IMR-90 (cell line): ENCODE measurements around the gene SMIM21. TPM values are rescaled to one million over a fixed set of nuclear protein-coding genes. Genes with fewer than 3 reads are reported as not detected.

Experiments
- ATAC-seq: fragments of 200-7000 bp; cut with Tn5 transposase; 2 replicates; pipeline ENCODE4 v1.9.1; 2020; ENCODE audit warnings: low read depth, mild to moderate bottlenecking, moderate library complexity
- BruUV-seq: library from RNA; stranded (reverse); fragments of 400-500 nt; replicated peaks from 2 replicates; lab custom pipeline; 2021; lab: Mats Ljungman, UMichigan
- CTCF ChIA-PET: fragments of 300-600 bp; formaldehyde crosslinking; extraction: SDS; loops from one replicate; lab custom pipeline; 2021; ENCODE audit warnings: antibody characterized with exemption; lab: Yijun Ruan, JAX
- POLR2A ChIA-PET: fragments of 300-600 bp; sonication (Branson Sonifier 250); formaldehyde crosslinking; loops from one replicate; lab custom pipeline; 2022; ENCODE audit warnings: antibody characterized with exemption; ENCODE audit not compliant: unreplicated experiment; lab: Charles Lee
- DNase-seq: peaks from one replicate; pipeline ENCODE4 v3.0.0; 2013
- H2AFZ ChIP-seq: replicated peaks from 2 replicates; pipeline ENCODE3; 2013; ENCODE audit warnings: low read length, mild to moderate bottlenecking; ENCODE audit not compliant: poor library complexity
- H2AK5ac ChIP-seq: 2 replicates; pipeline ENCODE4 v1.6.1; 2013; ENCODE audit warnings: low read depth, low read length, inconsistent platforms
- H2AK9ac ChIP-seq: replicated peaks from 2 replicates; pipeline ENCODE3; 2013; ENCODE audit warnings: mild to moderate bottlenecking, low read depth, low read length, moderate library complexity; ENCODE audit not compliant: poor library complexity
- H2BK120ac ChIP-seq: 2 replicates; pipeline ENCODE4 v1.6.1; 2013; ENCODE audit warnings: low read depth, low read length, inconsistent platforms
- H2BK15ac ChIP-seq: 3 replicates; pipeline ENCODE4 v1.6.1; 2013; ENCODE audit warnings: low read depth, low read length, inconsistent platforms
- H2BK20ac ChIP-seq: 2 replicates; pipeline ENCODE4 v1.6.1; 2013; ENCODE audit warnings: low read depth, mild to moderate bottlenecking, inconsistent platforms, low read length, moderate library complexity
- H2BK5ac ChIP-seq: 2 replicates; pipeline ENCODE4 v1.6.1; 2013; ENCODE audit warnings: mild to moderate bottlenecking, low read depth, low read length, inconsistent platforms; ENCODE audit not compliant: poor library complexity, severe bottlenecking
- H3K14ac ChIP-seq: replicated peaks from 2 replicates; pipeline ENCODE4 v1.6.1; 2013; ENCODE audit warnings: low read depth, low read length, inconsistent platforms
- H3K18ac ChIP-seq: 2 replicates; pipeline ENCODE4 v1.6.1; 2013; ENCODE audit warnings: low read depth, low read length, control low read depth
- H3K23ac ChIP-seq: 2 replicates; pipeline ENCODE4 v1.6.1; 2013; ENCODE audit warnings: low read depth, low read length, inconsistent platforms
- H3K27ac ChIP-seq: 2 replicates; pipeline ENCODE4 v1.5.1; 2013; ENCODE audit warnings: mild to moderate bottlenecking, control low read depth, low read length; ENCODE audit not compliant: insufficient read depth
- H3K27me3 ChIP-seq: 2 replicates; pipeline ENCODE4 v1.6.1; 2013; ENCODE audit warnings: low read length; ENCODE audit not compliant: control insufficient read depth, insufficient read depth
- H3K36me3 ChIP-seq: 2 replicates; pipeline ENCODE4 v1.6.1; 2013; ENCODE audit warnings: low read length, mixed read lengths; ENCODE audit not compliant: control insufficient read depth, insufficient read depth
- H3K4ac ChIP-seq: 2 replicates; pipeline ENCODE4 v1.6.1; 2013; ENCODE audit warnings: low read depth, low read length, inconsistent platforms
- H3K4me1 ChIP-seq: 2 replicates; pipeline ENCODE4 v1.6.1; 2013; ENCODE audit warnings: low read length, mixed read lengths; ENCODE audit not compliant: control insufficient read depth, insufficient read depth
- H3K4me2 ChIP-seq: 2 replicates; pipeline ENCODE4 v1.6.1; 2013; ENCODE audit warnings: low read depth, mild to moderate bottlenecking, control low read depth, low read length, moderate library complexity
- H3K4me3 ChIP-seq: 2 replicates; pipeline ENCODE4 v1.5.1; 2013; ENCODE audit warnings: low read depth, mild to moderate bottlenecking, control low read depth, low read length, moderate library complexity; ENCODE audit not compliant: insufficient read depth
- H3K56ac ChIP-seq: 2 replicates; pipeline ENCODE4 v1.6.1; 2013; ENCODE audit warnings: low read length, inconsistent platforms; ENCODE audit not compliant: insufficient read depth; ENCODE audit errors: extremely low read depth
- H3K79me1 ChIP-seq, 2 experiments: 2 replicates each; pipeline ENCODE4 v1.6.1; 2013; ENCODE audit warnings: low read length in 2 of 2, inconsistent platforms in 1 of 2, low read depth in 1 of 2
- H3K9ac ChIP-seq: 2 replicates; pipeline ENCODE4 v1.6.1; 2013; ENCODE audit warnings: low read depth, low read length, control low read depth
- H3K9me1 ChIP-seq: 2 replicates; pipeline ENCODE4 v1.6.1; 2013; ENCODE audit warnings: low read length, inconsistent platforms; ENCODE audit not compliant: insufficient read depth
- H3K9me3 ChIP-seq: 2 replicates; pipeline ENCODE4 v1.6.1; 2013; ENCODE audit warnings: low read length; ENCODE audit not compliant: control insufficient read depth, insufficient read depth
- H4K20me1 ChIP-seq: 2 replicates; pipeline ENCODE4 v1.6.1; 2013; ENCODE audit warnings: low read length, inconsistent platforms; ENCODE audit not compliant: insufficient read depth
- H4K5ac ChIP-seq: 2 replicates; pipeline ENCODE4 v1.6.1; 2013; ENCODE audit warnings: mild to moderate bottlenecking, low read depth, low read length, control low read depth
- H4K8ac ChIP-seq, 2 experiments: 2 replicates each; pipeline ENCODE4 v1.6.1; 2013; ENCODE audit warnings: low read depth in 2 of 2, low read length in 2 of 2, control low read depth in 1 of 2, inconsistent platforms in 1 of 2
- H4K91ac ChIP-seq: 2 replicates; pipeline ENCODE4 v1.6.1; 2013; ENCODE audit warnings: low read depth, low read length, inconsistent platforms; ENCODE audit not compliant: insufficient read depth
- BHLHE40 ChIP-seq: fragments of 150-350 bp; IDR thresholded peaks from 2 replicates; pipeline ENCODE4 v1.6.1; 2016; ENCODE audit warnings: mild to moderate bottlenecking, low read depth, low read length
- CEBPB ChIP-seq: IDR thresholded peaks from 2 replicates; pipeline ENCODE4 v1.6.1; 2012; ENCODE audit warnings: low read depth, low read length, improper control_type of control experiment
- CHD1 ChIP-seq: IDR thresholded peaks from 2 replicates; pipeline ENCODE4 v1.6.1; 2012; ENCODE audit warnings: low read depth, low read length, improper control_type of control experiment
- ELK1 ChIP-seq: fragments of 150-350 bp; IDR thresholded peaks from 2 replicates; pipeline ENCODE4 v1.6.1; 2016; ENCODE audit warnings: low read depth, mild to moderate bottlenecking, low read length, moderate library complexity, borderline replicate concordance
- FOS ChIP-seq: fragments of 150-350 bp; IDR thresholded peaks from 2 replicates; pipeline ENCODE4 v1.6.1; 2016; ENCODE audit warnings: low read depth, low read length
- MAFK ChIP-seq: IDR thresholded peaks from 2 replicates; pipeline ENCODE4 v1.6.1; 2012; ENCODE audit warnings: low read depth, low read length, improper control_type of control experiment
- MAZ ChIP-seq: IDR thresholded peaks from 2 replicates; pipeline ENCODE4 v1.6.1; 2012; ENCODE audit warnings: low read depth, mild to moderate bottlenecking, low read length, improper control_type of control experiment, moderate library complexity, borderline replicate concordance
- MXI1 ChIP-seq: IDR thresholded peaks from 2 replicates; pipeline ENCODE4 v1.6.1; 2012; ENCODE audit warnings: low read depth, mild to moderate bottlenecking, low read length, moderate library complexity, borderline replicate concordance
- NFE2L2 ChIP-seq: fragments of 150-350 bp; IDR thresholded peaks from 2 replicates; pipeline ENCODE4 v1.6.1; 2016; ENCODE audit warnings: low read depth, mild to moderate bottlenecking, low read length
- POLR2A ChIP-seq: IDR thresholded peaks from 2 replicates; pipeline ENCODE4 v1.6.1; 2012; ENCODE audit warnings: mild to moderate bottlenecking, low read depth, low read length
- RAD21 ChIP-seq: IDR thresholded peaks from 2 replicates; pipeline ENCODE4 v1.6.1; 2012; ENCODE audit warnings: low read length, improper control_type of control experiment
- RCOR1 ChIP-seq: IDR thresholded peaks from 2 replicates; pipeline ENCODE4 v1.6.1; 2012; ENCODE audit warnings: mild to moderate bottlenecking, low read length, improper control_type of control experiment; ENCODE audit not compliant: insufficient replicate concordance
- RFX5 ChIP-seq: IDR thresholded peaks from 2 replicates; pipeline ENCODE4 v1.8.0; 2012; ENCODE audit warnings: low read depth, mild to moderate bottlenecking, low read length, moderate library complexity
- WGBS, 2 experiments: methylation state at CpG; one replicate each; pipeline versions ENCODE4 v1.1.5 to v1.1.7; 2013; ENCODE audit warnings: missing lambda C conversion rate in 2 of 2; ENCODE audit not compliant: insufficient read length in 1 of 2; ENCODE audit errors: extremely low coverage in 2 of 2; 5-methylcytosine and 5-hydroxymethylcytosine counted together
- dilution Hi-C: fragments of 300-500 bp; cut with HindIII; formaldehyde crosslinking; loops from one replicate; pipeline ENCODE4 v1.14.3; 2018; ENCODE audit warnings: low sequenced_read_pairs; ENCODE audit not compliant: unreplicated experiment
- in situ Hi-C: fragments of 300-500 bp; cut with MboI; formaldehyde crosslinking; loops from 3 replicates; pipeline ENCODE4 v1.14.3; 2019; ENCODE audit warnings: low sequenced_read_pairs, inconsistent platforms, mixed read lengths
- intact Hi-C: fragments of 100-400 bp; cut with micrococcal nuclease; formaldehyde crosslinking; loops from 2 replicates; pipeline ENCODE4 v1.10.0; 2022
- polyA plus RNA-seq, 3 experiments: library from polyadenylated mRNA; depleted of rRNA; stranded (reverse); fragments of >200 nt; gene quantifications; 2 replicates each; pipeline ENCODE4 v1.2.3, GENCODE V29; 2012; ENCODE audit warnings: low replicate concordance in 1 of 3
- total RNA-seq: library from RNA; depleted of rRNA; stranded (reverse); fragments of >200 nt; gene quantifications from 2 replicates; pipeline ENCODE4 v1.2.3, GENCODE V29; 2012
- TF ChIP-seq, protein P1 (sequence below): conservative IDR thresholded peaks from 2 replicates; pipeline ENCODE4 v1.5.1; 2012; ENCODE audit warnings: mild to moderate bottlenecking, low read depth, low read length, improper control_type of control experiment
- TF ChIP-seq, protein P2 (sequence below): fragments of 150-350 bp; IDR thresholded peaks from 2 replicates; pipeline ENCODE4 v1.6.1; 2017; ENCODE audit warnings: mild to moderate bottlenecking, antibody characterized with exemption, low read length, low read depth

The SMIM21 gene
- total and polyA plus RNA-seq, 2 of the 4 experiments (the other 2 are of a cell fraction), result not detected

GRCh38 chr18:75391279-75392225, 36.0 kb downstream of the SMIM21 start:
- in situ Hi-C loops (no loop called here), intact Hi-C loops (no loop called here), dilution Hi-C loops (no loop called here)
- Histone ChIP-seq H2AK5ac (no peak overlapping the region), H3K4me1 (no peaks in the 10 kb centered on the region), H2BK5ac (no peak overlapping the region), H2BK20ac (no peak overlapping the region), H3K9me1 (no peaks in the 10 kb centered on the region), H2AK9ac (no peak overlapping the region), H3K18ac (no peak overlapping the region), H4K20me1 (no peaks in the 10 kb centered on the region), H3K23ac (no peak overlapping the region), H3K27ac (no peak overlapping the region), H2BK15ac (no peak overlapping the region), H3K4me2 (no peak overlapping the region), H4K5ac (no peak overlapping the region), H3K14ac (no peak overlapping the region), H3K56ac (no peak overlapping the region), H3K9me3 (no peaks in the 10 kb centered on the region), H2AFZ (no peak overlapping the region), H3K27me3 (peaks cover 28% of the 10 kb centered on the region), H3K4ac (no peak overlapping the region), H3K36me3 (no peaks in the 10 kb centered on the region), H3K9ac (no peak overlapping the region), H4K91ac (no peak overlapping the region), H3K4me3 (no peak overlapping the region), H3K79me1 (no peaks in the 10 kb centered on the region), H2BK120ac (no peak overlapping the region), H4K8ac (no peak overlapping the region)
- no TSS peak for BruUV-seq
- ATAC-seq (no peak), DNase-seq (no peak)
- WGBS, 2 experiments, result 71% methylated on average over 3 of the region's 21 CpGs; no CpG with 5 or more reads in 1 of the 2 experiments
- ChIA-PET POLR2A (no interaction called here), CTCF (no interaction called here)
- TF ChIP-seq BHLHE40 (no peak), MAFK (no peak), ELK1 (no peak), CHD1 (no peak), MXI1 (no peak), NFE2L2 (no peak), RAD21 (no peak), RFX5 (no peak), CEBPB (no peak), MAZ (no peak), RCOR1 (no peak), FOS (no peak), POLR2A (no peak)
- TF ChIP-seq, protein P1, sequence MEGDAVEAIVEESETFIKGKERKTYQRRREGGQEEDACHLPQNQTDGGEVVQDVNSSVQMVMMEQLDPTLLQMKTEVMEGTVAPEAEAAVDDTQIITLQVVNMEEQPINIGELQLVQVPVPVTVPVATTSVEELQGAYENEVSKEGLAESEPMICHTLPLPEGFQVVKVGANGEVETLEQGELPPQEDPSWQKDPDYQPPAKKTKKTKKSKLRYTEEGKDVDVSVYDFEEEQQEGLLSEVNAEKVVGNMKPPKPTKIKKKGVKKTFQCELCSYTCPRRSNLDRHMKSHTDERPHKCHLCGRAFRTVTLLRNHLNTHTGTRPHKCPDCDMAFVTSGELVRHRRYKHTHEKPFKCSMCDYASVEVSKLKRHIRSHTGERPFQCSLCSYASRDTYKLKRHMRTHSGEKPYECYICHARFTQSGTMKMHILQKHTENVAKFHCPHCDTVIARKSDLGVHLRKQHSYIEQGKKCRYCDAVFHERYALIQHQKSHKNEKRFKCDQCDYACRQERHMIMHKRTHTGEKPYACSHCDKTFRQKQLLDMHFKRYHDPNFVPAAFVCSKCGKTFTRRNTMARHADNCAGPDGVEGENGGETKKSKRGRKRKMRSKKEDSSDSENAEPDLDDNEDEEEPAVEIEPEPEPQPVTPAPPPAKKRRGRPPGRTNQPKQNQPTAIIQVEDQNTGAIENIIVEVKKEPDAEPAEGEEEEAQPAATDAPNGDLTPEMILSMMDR, result no peak
- TF ChIP-seq, protein P2, sequence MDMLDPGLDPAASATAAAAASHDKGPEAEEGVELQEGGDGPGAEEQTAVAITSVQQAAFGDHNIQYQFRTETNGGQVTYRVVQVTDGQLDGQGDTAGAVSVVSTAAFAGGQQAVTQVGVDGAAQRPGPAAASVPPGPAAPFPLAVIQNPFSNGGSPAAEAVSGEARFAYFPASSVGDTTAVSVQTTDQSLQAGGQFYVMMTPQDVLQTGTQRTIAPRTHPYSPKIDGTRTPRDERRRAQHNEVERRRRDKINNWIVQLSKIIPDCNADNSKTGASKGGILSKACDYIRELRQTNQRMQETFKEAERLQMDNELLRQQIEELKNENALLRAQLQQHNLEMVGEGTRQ, result no peak
